Activated naive CD4-positive, alpha-beta T cell treated with anti-CD3 and anti-CD28 coated beads, Interleukin-2, amount 50 U/mL, for 72 hours (primary cell): ENCODE measurements around the gene GALNS. TPM values are rescaled to one million over a fixed set of nuclear protein-coding genes. Genes with fewer than 3 reads are reported as not detected.

Source experiments
- ATAC-seq, 2 donors: fragments of 150-1000 bp; cut with Tn5 transposase; 2 replicates each; pipeline ENCODE4 v1.10.0; 2021; ENCODE audit warnings: mild to moderate bottlenecking in 2 of 2, moderate library complexity in 2 of 2
- DNase-seq, 2 donors: peaks; one replicate each; pipeline ENCODE4 v3.0.0; 2021 to 2022; ENCODE audit warnings: low spot score in 2 of 2
- H3K27ac Mint-ChIP-seq, 2 donors: one replicate each; pipeline ENCODE4 v1.8.0; 2022; ENCODE audit warnings: mild to moderate bottlenecking in 2 of 2, mixed read lengths in 2 of 2
- H3K36me3 Mint-ChIP-seq, 2 donors: one replicate each; pipeline ENCODE4 v1.8.0; 2022; ENCODE audit warnings: mixed read lengths in 2 of 2
- H3K9me3 Mint-ChIP-seq, 2 donors: one replicate each; pipeline ENCODE4 v1.8.0; 2022; ENCODE audit warnings: mixed read lengths in 2 of 2
- total RNA-seq, 2 donors: library from RNA; stranded (reverse); gene quantifications; one replicate each; pipeline ENCODE4 v1.2.3, GENCODE V29; 2022

The GALNS gene
- total RNA-seq, 2 donors from 2014 or later = 29.3 to 50.3 TPM

GRCh38 chr16:88769617-88770460 is 86.9 kb downstream of the GALNS start:
- Mint-ChIP-seq H3K27ac (peak overlapping the region in 1 of 2 donors; percentile 60), H3K36me3 (no peaks in the 10 kb centered on the region), H3K9me3 (no peaks in the 10 kb centered on the region)
- DNase-seq (peak in 1 of 2 donors; percentile 35), ATAC-seq (peak in 1 of 2 donors; percentile 69)

- H3K36me3 Mint-ChIP-seq = no peaks in the 10 kb centered on the region
- no peaks in the 10 kb centered on the region for H3K9me3 Mint-ChIP-seq
- ATAC-seq (no peak), DNase-seq (no peak)
- no peak overlapping the region for H3K27ac Mint-ChIP-seq
These were observed 88.5 kb downstream of the GALNS start for GRCh38 chr16:88768071-88768783.

GRCh38 chr16:88767546-88768070 is 89.1 kb downstream of the GALNS start:
- DNase-seq (no peak), ATAC-seq (no peak)
- Mint-ChIP-seq H3K27ac (no peak overlapping the region), H3K9me3 (no peaks in the 10 kb centered on the region), H3K36me3 (no peaks in the 10 kb centered on the region)

- H3K9me3 Mint-ChIP-seq = no peaks in the 10 kb centered on the region
- no peak for DNase-seq
- ATAC-seq = no peak
- H3K27ac Mint-ChIP-seq = no peak overlapping the region
- H3K36me3 Mint-ChIP-seq = no peaks in the 10 kb centered on the region
These were observed 89.8 kb downstream of the GALNS start for GRCh38 chr16:88766975-88767374.

- DNase-seq (no peak), ATAC-seq (peak in 1 of 2 donors; percentile 19)
- no peaks in the 10 kb centered on the region for H3K36me3 Mint-ChIP-seq
- no peak overlapping the region for H3K27ac Mint-ChIP-seq
- no peaks in the 10 kb centered on the region for H3K9me3 Mint-ChIP-seq
These were observed 91.8 kb downstream of the GALNS start for GRCh38 chr16:88764913-88765349.

GRCh38 chr16:88764080-88764479 is 92.7 kb downstream of the GALNS start:
- no peak for ATAC-seq
- DNase-seq = no peak
- Mint-ChIP-seq H3K27ac (no peak overlapping the region), H3K9me3 (no peaks in the 10 kb centered on the region), H3K36me3 (no peaks in the 10 kb centered on the region)

Other genes with a start within 250 kb of the GALNS start
- not detected for gene IL17C, start 218.4 kb downstream of the GALNS start, total RNA-seq
- gene CYBA, start 205.9 kb downstream of the GALNS start, total RNA-seq = 100 to 1,000 TPM; 112 to 267 TPM
- 10 to 100 TPM; 91.6 to 96.1 TPM for gene MVD, start 193.9 kb downstream of the GALNS start, total RNA-seq
- 1 to 10 TPM; 5.4 to 6.4 TPM for gene SNAI3, start 170.4 kb downstream of the GALNS start, total RNA-seq
- 10 to 100 TPM; 47.5 to 82.5 TPM for gene RNF166, start 150.5 kb downstream of the GALNS start, total RNA-seq
- 10 to 100 TPM; 32.2 to 35.5 TPM for gene CTU2, start 150.4 kb downstream of the GALNS start, total RNA-seq
- 100 to 1,000 TPM in 1 of 2 donors, 10 to 100 TPM in 1; 55.7 to 128 TPM for gene PIEZO1, start 71.7 kb downstream of the GALNS start, total RNA-seq
- 100 to 1,000 TPM; 145 to 240 TPM for gene CDT1, start 53.2 kb downstream of the GALNS start, total RNA-seq
- 100 to 1,000 TPM; 145 to 168 TPM for gene APRT, start 45.0 kb downstream of the GALNS start, total RNA-seq
- 10 to 100 TPM; 36.0 to 63.5 TPM for gene TRAPPC2L, start 180 bp upstream of the GALNS start, total RNA-seq
- gene PABPN1L, start 9.7 kb upstream of the GALNS start, total RNA-seq = not detected
- 1 to 10 TPM in 1 of 2 donors, under 1 TPM in 1; 0.76 to 1.1 TPM for gene CBFA2T3, start 120.3 kb upstream of the GALNS start, total RNA-seq
- gene ACSF3, start 236.9 kb upstream of the GALNS start, total RNA-seq = 10 to 100 TPM; 33.1 to 59.9 TPM